ENCODE measurements around the gene ACVR1.

The ACVR1 gene

DNA sequence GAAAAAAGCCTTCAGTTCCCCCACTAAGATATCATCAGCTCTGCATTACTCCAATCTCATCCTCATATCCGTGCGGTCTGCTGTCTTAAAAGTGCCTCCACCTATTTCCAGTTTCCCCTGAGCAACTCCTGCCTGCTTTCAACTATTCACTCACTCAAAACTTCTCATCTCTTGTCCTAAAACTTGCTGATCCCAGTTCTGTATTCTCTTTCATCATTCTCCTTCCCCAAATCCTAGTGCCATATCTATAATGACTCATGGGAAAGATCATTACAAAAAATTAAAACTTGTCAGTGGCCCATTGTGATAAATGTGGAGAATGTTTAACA is 20.0 kb downstream of the ACVR1 start:
- Mint-ChIP-seq H3K4me3 (peak overlapping the region; percentile 30), H3K4me1 (ENCODE audit: low read depth) (peaks cover 51% of the 10 kb centered on the region), H3K27me3 (no peaks in the 10 kb centered on the region), H3K9me3 (no peaks in the 10 kb centered on the region), H3K27ac (peak overlapping the region; percentile 89), H3K36me3 (ENCODE audit: low read depth) (peaks cover 61% of the 10 kb centered on the region)
- DNase-seq = no peak

DNA sequence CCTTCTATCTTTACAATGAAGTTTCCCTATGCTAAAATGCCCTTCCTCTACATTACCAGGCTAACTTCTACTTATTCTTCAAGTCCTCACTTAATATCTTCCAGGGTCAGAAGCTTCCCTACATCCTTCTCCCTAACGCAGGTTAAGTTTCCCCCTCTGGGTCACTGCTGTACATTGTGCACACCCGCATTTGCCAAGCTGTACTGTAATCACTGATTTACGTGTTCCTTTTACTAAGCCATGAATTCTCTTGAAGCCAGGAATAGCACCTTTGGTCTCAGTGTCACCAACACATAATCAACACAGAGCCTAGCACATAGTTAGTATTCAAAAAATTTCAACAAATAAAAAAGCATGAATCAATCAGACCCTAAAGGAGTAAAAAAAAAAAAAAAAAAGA is 22.3 kb downstream of the ACVR1 start:
- peaks cover 67% of the 10 kb centered on the region for H3K36me3 Mint-ChIP-seq (ENCODE audit: low read depth)
- no peak overlapping the region for H3K27ac Mint-ChIP-seq
- H3K4me1 Mint-ChIP-seq (ENCODE audit: low read depth) = peaks cover 56% of the 10 kb centered on the region
- no peak overlapping the region for H3K4me3 Mint-ChIP-seq
- H3K27me3 Mint-ChIP-seq = no peaks in the 10 kb centered on the region
- H3K9me3 Mint-ChIP-seq = no peaks in the 10 kb centered on the region
- DNase-seq = no peak

DNA sequence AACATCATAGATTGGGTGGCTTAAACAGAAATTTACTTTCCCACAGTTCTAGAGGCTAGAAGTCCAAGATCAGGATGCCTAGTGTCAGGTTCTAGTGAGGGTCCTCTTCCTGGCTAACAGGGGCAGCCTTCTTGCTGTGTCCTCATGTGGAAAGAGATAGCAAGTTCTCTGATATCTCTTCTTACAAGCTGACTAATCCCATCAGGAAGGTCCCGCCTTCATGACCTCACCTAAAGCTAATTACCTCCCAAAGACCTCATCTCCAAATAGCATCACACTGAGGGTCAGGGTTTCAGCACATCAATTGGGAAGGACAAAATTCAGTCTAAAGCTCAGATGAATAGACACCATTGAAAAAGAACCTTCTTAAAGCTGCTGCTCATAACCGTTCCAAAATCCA is 22.9 kb downstream of the ACVR1 start:
- Mint-ChIP-seq H3K4me1 (ENCODE audit: low read depth) (peaks cover 55% of the 10 kb centered on the region), H3K27ac (peak overlapping the region; percentile 53), H3K9me3 (no peaks in the 10 kb centered on the region)

DNA sequence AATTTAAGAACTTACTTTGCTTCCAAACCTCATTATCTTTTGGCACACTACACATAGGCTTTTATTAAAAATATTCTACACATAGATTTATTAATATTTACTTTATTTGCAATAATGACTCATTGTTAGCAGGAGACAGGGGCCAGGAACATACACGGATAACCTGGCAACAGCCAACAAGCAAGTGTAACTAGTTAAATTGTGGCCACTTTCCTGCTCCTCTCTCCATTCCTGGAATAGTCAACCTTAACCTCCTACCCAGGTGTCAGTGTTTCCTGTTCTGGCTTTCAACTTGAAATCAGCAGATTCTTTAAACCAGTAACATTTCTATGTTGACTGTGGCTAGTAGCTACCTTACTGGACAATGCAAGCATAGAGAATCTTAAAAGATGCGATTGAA is 26.5 kb downstream of the ACVR1 start:
- no peak overlapping the region for H3K4me3 Mint-ChIP-seq
- peaks cover 72% of the 10 kb centered on the region for H3K36me3 Mint-ChIP-seq (ENCODE audit: low read depth)

More for the DNA sequence above, 22.9 kb downstream of the ACVR1 start:
- no peak for DNase-seq
- Mint-ChIP-seq H3K36me3 (ENCODE audit: low read depth) (peaks cover 71% of the 10 kb centered on the region), H3K4me3 (no peak overlapping the region), H3K27me3 (no peaks in the 10 kb centered on the region)

DNA sequence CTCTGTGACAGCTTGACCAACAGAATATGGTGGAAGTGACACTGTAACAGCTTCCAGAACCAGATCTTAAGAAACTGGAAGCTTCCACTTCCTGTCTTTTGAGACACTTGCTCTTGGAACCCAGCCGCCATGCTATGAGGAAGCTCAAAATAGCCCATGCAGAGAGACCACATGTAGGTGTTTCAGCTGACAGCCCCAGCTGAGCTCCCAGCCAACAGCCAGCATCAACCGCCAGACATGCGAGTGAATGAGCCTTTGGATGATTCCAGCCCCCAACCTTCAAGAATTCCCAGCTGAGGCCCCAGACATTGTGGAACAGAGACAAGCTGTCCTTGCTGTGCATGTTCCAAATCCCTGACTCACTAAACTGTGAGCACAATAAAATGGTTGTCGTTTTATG is 27.9 kb downstream of the ACVR1 start:
- no peak overlapping the region for H3K27ac Mint-ChIP-seq
- H3K9me3 Mint-ChIP-seq = peaks cover 2% of the 10 kb centered on the region
- no peak overlapping the region for H3K4me3 Mint-ChIP-seq
- no peak for DNase-seq
- H3K36me3 Mint-ChIP-seq (ENCODE audit: low read depth) = peaks cover 69% of the 10 kb centered on the region
- no peaks in the 10 kb centered on the region for H3K27me3 Mint-ChIP-seq
- peaks cover 39% of the 10 kb centered on the region for H3K4me1 Mint-ChIP-seq (ENCODE audit: low read depth)

More for the DNA sequence above, 26.5 kb downstream of the ACVR1 start:
- H3K9me3 Mint-ChIP-seq = peaks cover 2% of the 10 kb centered on the region
- H3K27me3 Mint-ChIP-seq = no peaks in the 10 kb centered on the region
- no peak overlapping the region for H3K27ac Mint-ChIP-seq
- H3K4me1 Mint-ChIP-seq (ENCODE audit: low read depth) = peaks cover 41% of the 10 kb centered on the region
- DNase-seq = no peak

DNA sequence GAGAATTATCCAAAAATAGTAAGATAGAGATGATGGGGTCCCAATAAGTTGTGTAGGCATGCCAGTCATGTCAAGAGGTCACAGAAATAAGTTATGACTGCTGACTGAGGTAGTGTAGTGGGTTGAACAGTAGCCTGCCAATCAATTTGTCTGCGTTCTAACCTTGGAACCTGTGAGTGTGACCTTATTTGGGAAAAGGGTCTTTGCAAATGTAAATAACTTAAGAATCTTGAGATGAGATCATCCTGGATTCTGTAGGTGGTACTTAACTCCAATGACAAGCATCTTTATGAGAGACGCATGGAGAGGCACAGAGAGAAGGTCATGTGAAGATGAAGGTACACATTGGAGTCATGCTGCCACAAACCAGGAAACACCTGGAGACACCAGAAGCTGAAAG is 31.0 kb downstream of the ACVR1 start:
- peaks cover 2% of the 10 kb centered on the region for H3K9me3 Mint-ChIP-seq
- H3K4me1 Mint-ChIP-seq (ENCODE audit: low read depth) = peaks cover 25% of the 10 kb centered on the region
- DNase-seq = no peak
- H3K27ac Mint-ChIP-seq = no peak overlapping the region
- H3K27me3 Mint-ChIP-seq = no peaks in the 10 kb centered on the region
- H3K36me3 Mint-ChIP-seq (ENCODE audit: low read depth) = peaks cover 64% of the 10 kb centered on the region
- no peak overlapping the region for H3K4me3 Mint-ChIP-seq

DNA sequence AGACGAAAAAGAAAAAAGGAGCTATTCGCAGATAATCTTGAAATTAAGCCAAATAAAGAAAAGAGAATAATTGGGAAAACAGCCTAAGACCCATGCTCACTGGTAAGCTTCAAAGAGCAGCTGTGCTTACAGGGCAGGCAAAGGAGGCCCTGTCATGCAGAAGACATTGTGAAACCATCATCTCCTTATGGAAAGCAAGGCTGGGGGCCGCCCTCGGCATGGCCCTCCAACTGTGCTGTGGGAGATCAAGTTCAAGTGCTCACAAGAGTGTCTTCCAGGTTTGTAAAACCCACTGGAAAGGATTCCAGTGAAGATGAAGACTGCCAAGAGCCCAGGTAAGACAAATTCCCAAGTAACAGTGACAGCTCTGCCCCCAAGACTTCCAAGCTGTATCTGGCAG is 32.2 kb downstream of the ACVR1 start:
- peaks cover 65% of the 10 kb centered on the region for H3K36me3 Mint-ChIP-seq (ENCODE audit: low read depth)
- H3K27me3 Mint-ChIP-seq = no peaks in the 10 kb centered on the region
- H3K27ac Mint-ChIP-seq = no peak overlapping the region
- no peak for DNase-seq
- H3K4me1 Mint-ChIP-seq (ENCODE audit: low read depth) = peaks cover 32% of the 10 kb centered on the region
- no peak overlapping the region for H3K4me3 Mint-ChIP-seq
- peaks cover 2% of the 10 kb centered on the region for H3K9me3 Mint-ChIP-seq

DNA sequence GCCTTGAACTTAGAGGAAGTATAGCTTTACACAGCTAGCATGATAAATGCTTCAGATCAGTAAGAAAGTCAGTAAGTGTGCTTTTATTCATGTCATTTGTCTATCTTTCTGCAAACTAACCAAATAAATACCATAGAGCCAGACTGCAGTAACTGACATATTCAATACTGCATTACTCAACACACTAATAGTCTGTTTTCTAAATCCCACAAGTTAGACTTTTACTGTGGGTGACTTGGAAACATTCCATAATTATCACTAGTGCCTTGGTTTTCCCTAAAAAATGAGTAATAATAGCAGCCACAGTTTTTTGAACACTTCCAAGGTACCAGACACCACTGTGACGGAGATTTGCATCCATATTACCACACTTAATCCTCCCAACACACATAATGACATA is 33.0 kb downstream of the ACVR1 start:
- H3K27me3 Mint-ChIP-seq = no peaks in the 10 kb centered on the region
- peaks cover 39% of the 10 kb centered on the region for H3K4me1 Mint-ChIP-seq (ENCODE audit: low read depth)
- peaks cover 58% of the 10 kb centered on the region for H3K36me3 Mint-ChIP-seq (ENCODE audit: low read depth)
- no peak overlapping the region for H3K4me3 Mint-ChIP-seq
- peaks cover 2% of the 10 kb centered on the region for H3K9me3 Mint-ChIP-seq
- no peak for DNase-seq
- no peak overlapping the region for H3K27ac Mint-ChIP-seq

DNA sequence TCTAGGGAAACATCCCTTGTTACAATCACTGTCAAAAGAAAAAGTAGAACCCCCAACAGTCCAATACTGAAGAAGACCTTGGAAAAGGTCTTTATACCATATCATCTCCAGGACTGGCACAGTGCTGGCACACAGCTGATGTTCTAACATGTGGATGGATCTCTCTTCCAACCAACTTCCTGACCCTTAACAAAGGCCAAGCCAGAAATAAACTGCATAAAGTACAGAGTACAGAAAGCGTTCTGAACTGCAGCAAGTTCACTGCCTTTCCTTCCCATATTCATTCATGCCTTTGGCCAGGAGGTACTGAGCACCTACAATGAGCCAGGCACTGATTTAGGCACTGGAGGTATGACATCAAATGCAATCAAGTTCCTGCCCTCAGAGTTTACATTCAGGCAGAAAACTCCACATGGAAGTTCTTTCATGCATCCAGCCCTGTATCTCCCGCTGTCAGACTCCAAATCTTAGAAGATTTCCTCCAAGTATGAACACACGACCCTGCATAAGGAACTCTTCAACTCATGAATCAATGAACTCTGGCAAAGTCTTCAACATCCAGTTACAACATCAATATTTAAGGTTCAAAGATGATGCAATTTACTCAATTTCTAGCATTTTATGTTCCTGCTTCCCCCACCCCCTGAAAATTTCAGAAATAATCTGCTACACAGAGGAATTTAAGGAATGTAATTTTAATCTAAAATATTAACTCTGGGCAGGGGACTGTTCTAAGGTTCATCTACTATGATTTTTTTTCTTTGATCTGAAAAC is 33.8 kb downstream of the ACVR1 start:
- Mint-ChIP-seq H3K4me3 (no peak overlapping the region), H3K27ac (no peak overlapping the region), H3K9me3 (no peaks in the 10 kb centered on the region), H3K27me3 (no peaks in the 10 kb centered on the region), H3K4me1 (ENCODE audit: low read depth) (peaks cover 44% of the 10 kb centered on the region), H3K36me3 (ENCODE audit: low read depth) (peaks cover 58% of the 10 kb centered on the region)
- DNase-seq = no peak

DNA sequence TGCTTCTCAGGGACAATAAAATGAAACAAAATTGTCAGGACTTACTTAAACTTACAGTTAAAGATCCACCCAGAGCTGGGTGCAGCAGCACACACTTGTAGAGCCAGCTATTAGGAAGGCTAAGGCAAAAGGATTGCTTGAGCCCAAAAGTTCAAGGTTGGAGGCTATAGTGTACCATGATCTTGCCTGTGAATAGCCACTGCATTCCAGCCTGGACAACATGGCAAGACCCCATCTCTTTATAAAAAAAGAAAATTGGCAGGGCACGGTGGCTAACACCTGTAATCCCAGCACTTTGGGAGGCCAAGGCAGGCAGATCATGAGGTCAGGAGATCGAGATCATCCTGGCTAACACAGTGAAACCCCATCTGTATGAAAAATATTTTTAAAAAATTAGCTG is 34.6 kb downstream of the ACVR1 start:
- Mint-ChIP-seq H3K27me3 (no peaks in the 10 kb centered on the region), H3K4me1 (ENCODE audit: low read depth) (peaks cover 51% of the 10 kb centered on the region), H3K27ac (no peak overlapping the region), H3K4me3 (no peak overlapping the region), H3K9me3 (no peaks in the 10 kb centered on the region), H3K36me3 (ENCODE audit: low read depth) (peaks cover 61% of the 10 kb centered on the region)
- DNase-seq = no peak

DNA sequence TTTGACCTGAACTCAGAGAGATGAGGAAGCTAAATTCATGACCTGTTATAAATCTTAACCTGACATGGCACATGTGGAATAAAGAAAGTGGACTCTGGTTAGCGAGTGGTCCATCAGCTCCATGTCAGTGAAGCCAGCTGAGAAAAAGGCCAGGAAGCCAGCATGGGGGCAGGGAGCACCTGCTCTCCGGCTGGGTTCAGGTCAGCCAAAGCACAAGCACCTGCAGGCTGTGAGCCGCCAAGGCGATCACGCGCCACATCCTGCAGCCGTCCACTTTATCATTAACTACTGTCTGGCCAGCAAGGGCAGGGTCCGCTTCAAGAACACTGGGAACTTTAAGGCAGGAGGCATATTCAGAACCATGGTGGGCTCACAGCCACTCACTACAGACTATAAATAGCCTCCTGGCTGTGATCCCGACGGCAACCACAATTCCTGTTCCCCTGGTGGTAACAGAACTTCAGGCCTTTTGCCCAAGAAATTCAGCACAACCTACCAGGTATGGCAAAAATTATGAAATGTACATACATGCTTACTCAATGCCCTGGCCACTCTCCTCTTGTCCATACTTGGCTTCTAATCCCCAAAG is 35.5 kb downstream of the ACVR1 start:
- DNase-seq = no peak
- Mint-ChIP-seq H3K27me3 (no peaks in the 10 kb centered on the region), H3K27ac (no peak overlapping the region), H3K4me3 (no peak overlapping the region), H3K36me3 (ENCODE audit: low read depth) (peaks cover 60% of the 10 kb centered on the region), H3K4me1 (ENCODE audit: low read depth) (peaks cover 55% of the 10 kb centered on the region), H3K9me3 (no peaks in the 10 kb centered on the region)

DNA sequence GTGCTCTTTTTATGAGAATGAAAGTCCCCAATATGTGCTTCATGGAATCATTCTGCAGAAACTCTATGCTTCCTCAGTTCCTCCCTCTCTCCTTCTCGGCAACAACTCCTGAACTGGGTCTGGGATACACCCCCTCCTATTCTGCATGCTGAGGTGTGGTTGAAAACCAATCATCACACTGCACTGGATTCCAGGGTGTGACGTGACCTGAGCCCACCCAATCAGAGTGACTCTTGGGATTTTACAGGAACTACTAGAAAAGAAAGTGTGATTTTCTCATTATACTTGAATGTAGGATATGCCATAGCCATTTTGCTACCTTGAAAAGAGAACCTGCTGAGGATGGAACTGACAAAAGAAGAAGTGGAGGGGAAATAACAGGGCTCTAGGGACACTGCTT is 36.3 kb downstream of the ACVR1 start:
- no peaks in the 10 kb centered on the region for H3K27me3 Mint-ChIP-seq
- DNase-seq = no peak
- peaks cover 58% of the 10 kb centered on the region for H3K36me3 Mint-ChIP-seq (ENCODE audit: low read depth)
- H3K4me3 Mint-ChIP-seq = no peak overlapping the region
- no peak overlapping the region for H3K27ac Mint-ChIP-seq
- H3K9me3 Mint-ChIP-seq = no peaks in the 10 kb centered on the region
- H3K4me1 Mint-ChIP-seq (ENCODE audit: low read depth) = peaks cover 53% of the 10 kb centered on the region

DNA sequence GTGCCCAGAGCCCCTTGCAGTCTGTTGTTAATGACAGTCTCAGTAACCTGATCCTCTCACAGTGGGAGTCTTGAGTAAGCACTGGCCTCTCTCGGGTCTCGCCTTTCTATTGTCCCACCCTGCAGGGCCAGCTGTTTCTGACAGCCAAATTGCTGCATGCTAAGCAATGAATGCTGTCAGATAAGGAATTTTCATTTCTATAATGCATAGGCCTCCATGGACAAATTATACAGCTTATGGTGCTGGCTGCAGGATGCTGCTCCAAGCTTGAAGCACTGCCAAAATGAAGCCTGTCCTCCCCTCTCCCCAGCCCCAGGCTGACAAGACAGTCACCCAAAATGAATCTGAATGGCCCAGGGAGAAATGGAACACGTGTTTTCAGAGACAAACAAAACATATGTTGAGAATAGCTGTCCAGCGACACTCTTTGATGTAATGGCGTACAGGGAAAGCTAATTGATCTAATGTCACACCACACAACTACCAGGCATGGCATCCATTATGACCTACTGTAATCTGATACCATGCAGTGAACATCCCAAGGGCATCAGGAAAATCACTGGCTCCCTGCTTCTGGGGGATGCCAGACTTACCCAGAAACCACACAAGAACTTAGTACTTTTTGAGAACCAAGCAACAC is 36.8 kb downstream of the ACVR1 start:
- no peaks in the 10 kb centered on the region for H3K27me3 Mint-ChIP-seq
- peak overlapping the region; percentile 68 for H3K27ac Mint-ChIP-seq
- H3K36me3 Mint-ChIP-seq (ENCODE audit: low read depth) = peaks cover 57% of the 10 kb centered on the region
- no peak overlapping the region for H3K4me3 Mint-ChIP-seq
- peaks cover 53% of the 10 kb centered on the region for H3K4me1 Mint-ChIP-seq (ENCODE audit: low read depth)
- H3K9me3 Mint-ChIP-seq = no peaks in the 10 kb centered on the region
- no peak for DNase-seq

DNA sequence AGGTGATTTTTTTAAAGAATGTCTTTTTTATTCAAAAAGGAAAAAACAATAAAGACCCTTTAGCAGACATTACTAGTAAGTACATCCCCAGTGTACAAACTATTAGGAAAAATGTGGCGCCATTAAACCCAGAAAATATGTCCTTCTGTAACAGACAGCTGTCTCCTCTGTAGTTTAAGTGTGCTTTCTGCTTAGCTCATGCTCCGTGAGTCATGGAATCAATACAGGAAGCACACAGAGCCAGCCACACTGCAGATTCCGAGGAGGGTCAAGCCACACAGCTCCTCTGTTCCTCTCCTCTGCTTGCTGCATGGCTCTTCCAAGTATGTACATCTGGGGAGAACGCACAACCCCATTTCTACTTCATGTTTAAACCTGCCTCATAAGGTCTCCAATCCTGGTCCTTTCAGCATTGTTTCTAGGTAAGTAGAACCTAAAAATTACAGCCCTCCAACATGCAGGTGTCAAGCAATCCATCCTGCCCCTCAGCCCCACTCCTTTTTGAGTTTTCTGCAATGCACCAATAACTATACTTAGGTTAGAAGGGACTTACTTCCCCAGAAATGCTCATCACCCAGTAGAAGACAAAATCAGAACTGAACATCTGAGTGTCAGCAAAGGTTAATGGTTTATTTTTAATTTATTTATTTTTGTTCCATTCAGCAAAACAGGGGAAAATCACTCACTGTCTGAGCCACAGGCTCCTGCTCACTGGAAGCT is 37.5 kb downstream of the ACVR1 start:
- H3K4me1 Mint-ChIP-seq (ENCODE audit: low read depth) = peaks cover 50% of the 10 kb centered on the region
- H3K27me3 Mint-ChIP-seq = no peaks in the 10 kb centered on the region
- H3K9me3 Mint-ChIP-seq = no peaks in the 10 kb centered on the region
- DNase-seq = no peak
- H3K27ac Mint-ChIP-seq = peak overlapping the region; percentile 82
- peak overlapping the region; percentile 38 for H3K4me3 Mint-ChIP-seq
- peaks cover 55% of the 10 kb centered on the region for H3K36me3 Mint-ChIP-seq (ENCODE audit: low read depth)
